Stimulated activated CD4-positive, alpha-beta T cell treated with anti-CD3 and anti-CD28 coated beads, Interleukin-12 subunit alpha, Interleukin-12 subunit beta, amount 100 ng/mL, for 24 hours (primary cell): ENCODE measurements around the gene C17orf100.
"Not testable (repeated sequence)": the region's sequence is repeated elsewhere in the genome, so short reads cannot be mapped to it uniquely, and the experiment has no call there.

Source experiments
- DNase-seq, 2 experiments: peaks; one replicate each; pipeline ENCODE4 v3.0.0-alpha.2; 2020; ENCODE audit warnings: low read depth in 2 of 2

C17orf100 gene

GRCh38 chr17:6691958-6692357, 40.4 kb downstream of the C17orf100 start:
- not testable (repeated sequence) for DNase-seq

- no peak for DNase-seq
These were observed 43.5 kb downstream of the C17orf100 start for GRCh38 chr17:6695051-6695450.

- no peak for DNase-seq
These were observed 44.0 kb downstream of the C17orf100 start for GRCh38 chr17:6695565-6695964.

- DNase-seq: no peak
These were observed 45.3 kb downstream of the C17orf100 start for GRCh38 chr17:6696906-6697305.

GRCh38 chr17:6698004-6698403, 46.4 kb downstream of the C17orf100 start:
- no peak for DNase-seq

GRCh38 chr17:6699997-6700947, 48.7 kb downstream of the C17orf100 start:
- no peak for DNase-seq

- DNase-seq: no peak
These were observed 49.4 kb downstream of the C17orf100 start for GRCh38 chr17:6700948-6701307.

GRCh38 chr17:6701719-6702118, 50.2 kb downstream of the C17orf100 start:
- DNase-seq: peak in 1 of 2 experiments; percentile 36

GRCh38 chr17:6702567-6703215, 51.1 kb downstream of the C17orf100 start:
- no peak for DNase-seq
